ENCODE data around the gene GPI.
"Not testable (repeated sequence)": the region's sequence is repeated elsewhere in the genome, so short reads cannot be mapped to it uniquely, and the experiment has no call there.

GPI gene

GRCh38 chr19:34368338-34368737, 3.3 kb downstream of the GPI start:
- no peak for TF ChIP-seq CTCF (IDR thresholded peaks at IDR 0.05; ENCODE audit: low read depth, low read length)
- no peak overlapping the region for H3K4me3 ChIP-seq (ENCODE audit: low read depth, low read length)

GRCh38 chr19:34369166-34369565, 4.2 kb downstream of the GPI start:
- not testable (repeated sequence) for H3K4me3 ChIP-seq (ENCODE audit: low read depth, low read length)

- no peak for TF ChIP-seq CTCF (IDR thresholded peaks at IDR 0.05; ENCODE audit: low read depth, low read length)
- H3K4me3 ChIP-seq (ENCODE audit: low read depth, low read length) = no peak overlapping the region
Measured at GRCh38 chr19:34370117-34370516, 5.1 kb downstream of the GPI start.

- H3K4me3 ChIP-seq (ENCODE audit: low read depth, low read length) = no peak overlapping the region
- TF ChIP-seq CTCF (IDR thresholded peaks at IDR 0.05; ENCODE audit: low read depth, low read length) = no peak
Measured at GRCh38 chr19:34370983-34371382, 6.0 kb downstream of the GPI start.

- no peak overlapping the region for H3K4me3 ChIP-seq (ENCODE audit: low read depth, low read length)
- no peak for TF ChIP-seq CTCF (IDR thresholded peaks at IDR 0.05; ENCODE audit: low read depth, low read length)
Measured at GRCh38 chr19:34373601-34374288, 8.7 kb downstream of the GPI start.

- TF ChIP-seq CTCF (IDR thresholded peaks at IDR 0.05; ENCODE audit: low read depth, low read length) = no peak
- H3K4me3 ChIP-seq (ENCODE audit: low read depth, low read length) = no peak overlapping the region
Measured at GRCh38 chr19:34375598-34375997, 10.6 kb downstream of the GPI start.

GRCh38 chr19:34380639-34381241, 15.7 kb downstream of the GPI start:
- TF ChIP-seq CTCF (IDR thresholded peaks at IDR 0.05; ENCODE audit: low read depth, low read length) = no peak
- no peak overlapping the region for H3K4me3 ChIP-seq (ENCODE audit: low read depth, low read length)
